ENCODE results near the gene CCND1. TPM values are rescaled to one million over a fixed set of nuclear protein-coding genes. Genes with fewer than 3 reads are reported as not detected.

Gene CCND1
- total RNA-seq, 2 experiments from 2014 or later: 0.21 to 0.42 TPM

GRCh38 chr11:69646493-69647389 is 5.8 kb downstream of the CCND1 start:
- H3K4me3 Mint-ChIP-seq: no peak overlapping the region
- H3K27ac Mint-ChIP-seq: no peak overlapping the region
- H3K4me1 Mint-ChIP-seq: no peaks in the 10 kb centered on the region
- DNase-seq: no peak
- ChIA-PET CTCF (no interaction called here), POLR2A (no interaction called here)
- H3K36me3 Mint-ChIP-seq (ENCODE audit: low read depth): no peaks in the 10 kb centered on the region
- no peaks in the 10 kb centered on the region for H3K9me3 Mint-ChIP-seq
- peaks cover 4% of the 10 kb centered on the region for H3K27me3 Mint-ChIP-seq

GRCh38 chr11:69647390-69647748 is 6.4 kb downstream of the CCND1 start:
- Mint-ChIP-seq H3K9me3 (no peaks in the 10 kb centered on the region), H3K36me3 (ENCODE audit: low read depth) (no peaks in the 10 kb centered on the region), H3K27me3 (peaks cover 4% of the 10 kb centered on the region), H3K4me3 (no peak overlapping the region), H3K27ac (no peak overlapping the region), H3K4me1 (no peaks in the 10 kb centered on the region)
- POLR2A ChIA-PET: no interaction called here
- CTCF ChIA-PET: no interaction called here
- no peak for DNase-seq

GRCh38 chr11:69647761-69648497 is 7.0 kb downstream of the CCND1 start:
- no peak for DNase-seq
- Mint-ChIP-seq H3K27ac (no peak overlapping the region), H3K27me3 (peaks cover 4% of the 10 kb centered on the region), H3K4me3 (no peak overlapping the region), H3K4me1 (no peaks in the 10 kb centered on the region), H3K9me3 (no peaks in the 10 kb centered on the region), H3K36me3 (ENCODE audit: low read depth) (no peaks in the 10 kb centered on the region)
- ChIA-PET POLR2A (no interaction called here), CTCF (no interaction called here)

- ChIA-PET CTCF (no interaction called here), POLR2A (no interaction called here)
- no peaks in the 10 kb centered on the region for H3K4me1 Mint-ChIP-seq
- no peaks in the 10 kb centered on the region for H3K9me3 Mint-ChIP-seq
- no peak overlapping the region for H3K27ac Mint-ChIP-seq
- H3K27me3 Mint-ChIP-seq: peaks cover 2% of the 10 kb centered on the region
- no peaks in the 10 kb centered on the region for H3K36me3 Mint-ChIP-seq (ENCODE audit: low read depth)
- H3K4me3 Mint-ChIP-seq: no peak overlapping the region
- DNase-seq: no peak
Measured at GRCh38 chr11:69648679-69649575, 8.0 kb downstream of the CCND1 start.

GRCh38 chr11:69649576-69649900 is 8.6 kb downstream of the CCND1 start:
- Mint-ChIP-seq H3K4me3 (no peak overlapping the region), H3K9me3 (no peaks in the 10 kb centered on the region), H3K36me3 (ENCODE audit: low read depth) (no peaks in the 10 kb centered on the region), H3K4me1 (no peaks in the 10 kb centered on the region), H3K27me3 (no peaks in the 10 kb centered on the region), H3K27ac (no peak overlapping the region)
- POLR2A ChIA-PET: no interaction called here
- CTCF ChIA-PET: no interaction called here
- no peak for DNase-seq

- CTCF ChIA-PET: no interaction called here
- no peaks in the 10 kb centered on the region for H3K4me1 Mint-ChIP-seq
- DNase-seq: no peak
- H3K36me3 Mint-ChIP-seq (ENCODE audit: low read depth): no peaks in the 10 kb centered on the region
- POLR2A ChIA-PET: no interaction called here
- no peaks in the 10 kb centered on the region for H3K27me3 Mint-ChIP-seq
- no peaks in the 10 kb centered on the region for H3K9me3 Mint-ChIP-seq
- no peak overlapping the region for H3K27ac Mint-ChIP-seq
- H3K4me3 Mint-ChIP-seq: no peak overlapping the region
Measured at GRCh38 chr11:69650081-69650831, 9.3 kb downstream of the CCND1 start.

- H3K4me3 Mint-ChIP-seq: no peak overlapping the region
- no peaks in the 10 kb centered on the region for H3K27me3 Mint-ChIP-seq
- no peak overlapping the region for H3K27ac Mint-ChIP-seq
- no peaks in the 10 kb centered on the region for H3K36me3 Mint-ChIP-seq (ENCODE audit: low read depth)
- H3K9me3 Mint-ChIP-seq: no peaks in the 10 kb centered on the region
- ChIA-PET CTCF (no interaction called here), POLR2A (no interaction called here)
- DNase-seq: no peak
- no peaks in the 10 kb centered on the region for H3K4me1 Mint-ChIP-seq
Measured at GRCh38 chr11:69650832-69651344, 9.9 kb downstream of the CCND1 start.

- Mint-ChIP-seq H3K4me1 (no peaks in the 10 kb centered on the region), H3K36me3 (ENCODE audit: low read depth) (no peaks in the 10 kb centered on the region), H3K27ac (no peak overlapping the region), H3K9me3 (no peaks in the 10 kb centered on the region), H3K4me3 (no peak overlapping the region), H3K27me3 (no peaks in the 10 kb centered on the region)
- ChIA-PET CTCF (no interaction called here), POLR2A (no interaction called here)
- DNase-seq: no peak
Measured at GRCh38 chr11:69651834-69652620, 11.1 kb downstream of the CCND1 start.

- H3K4me3 Mint-ChIP-seq: no peak overlapping the region
- no peak for DNase-seq
- CTCF ChIA-PET: no interaction called here
- no peak overlapping the region for H3K27ac Mint-ChIP-seq
- no peaks in the 10 kb centered on the region for H3K36me3 Mint-ChIP-seq (ENCODE audit: low read depth)
- POLR2A ChIA-PET: no interaction called here
- no peaks in the 10 kb centered on the region for H3K27me3 Mint-ChIP-seq
- H3K9me3 Mint-ChIP-seq: no peaks in the 10 kb centered on the region
- H3K4me1 Mint-ChIP-seq: no peaks in the 10 kb centered on the region
Measured at GRCh38 chr11:69652999-69653398, 12.0 kb downstream of the CCND1 start.

- H3K4me1 Mint-ChIP-seq: no peaks in the 10 kb centered on the region
- H3K4me3 Mint-ChIP-seq: no peak overlapping the region
- no peaks in the 10 kb centered on the region for H3K36me3 Mint-ChIP-seq (ENCODE audit: low read depth)
- no peaks in the 10 kb centered on the region for H3K27me3 Mint-ChIP-seq
- DNase-seq: no peak
- CTCF ChIA-PET: no interaction called here
- no peak overlapping the region for H3K27ac Mint-ChIP-seq
- POLR2A ChIA-PET: no interaction called here
- H3K9me3 Mint-ChIP-seq: no peaks in the 10 kb centered on the region
Measured at GRCh38 chr11:69653406-69653960, 12.5 kb downstream of the CCND1 start.

- H3K9me3 Mint-ChIP-seq: no peaks in the 10 kb centered on the region
- ChIA-PET POLR2A (no interaction called here), CTCF (no interaction called here)
- no peak overlapping the region for H3K27ac Mint-ChIP-seq
- no peaks in the 10 kb centered on the region for H3K27me3 Mint-ChIP-seq
- DNase-seq: no peak
- H3K4me1 Mint-ChIP-seq: no peaks in the 10 kb centered on the region
- H3K36me3 Mint-ChIP-seq (ENCODE audit: low read depth): no peaks in the 10 kb centered on the region
- no peak overlapping the region for H3K4me3 Mint-ChIP-seq
Measured at GRCh38 chr11:69654001-69654659, 13.2 kb downstream of the CCND1 start.

Measured in activated CD4-positive, alpha-beta T cell treated with anti-CD3 and anti-CD28 coated beads, Interleukin-2, amount 10 ng/mL, durations not matched to agents 7 days and 5 days (primary cell).